GM20000 (cell line): ENCODE results near the gene AMACR.

Experiments
- DNase-seq: peaks from one replicate; pipeline ENCODE4 v3.0.0; 2012; ENCODE audit warnings: low spot score
- CTCF ChIP-seq: IDR thresholded peaks from 2 replicates; pipeline ENCODE4 v1.5.1; 2012; ENCODE audit warnings: mild to moderate bottlenecking, control low read depth; ENCODE audit errors: extremely low read depth, missing control alignments

AMACR gene

GRCh38 chr5:34041247-34041972, 33.6 kb upstream of the AMACR start:
- no peak for TF ChIP-seq CTCF
- no peak for DNase-seq

GRCh38 chr5:34040472-34040871, 32.6 kb upstream of the AMACR start:
- TF ChIP-seq CTCF: no peak
- no peak for DNase-seq

GRCh38 chr5:34039398-34040157, 31.7 kb upstream of the AMACR start:
- TF ChIP-seq CTCF: no peak
- no peak for DNase-seq

GRCh38 chr5:34038838-34039237, 31.0 kb upstream of the AMACR start:
- DNase-seq: no peak

GRCh38 chr5:34038390-34038789, 30.5 kb upstream of the AMACR start:
- no peak for TF ChIP-seq CTCF
- DNase-seq: no peak

More at GRCh38 chr5:34038838-34039237, 31.0 kb upstream of the AMACR start:
- TF ChIP-seq CTCF: no peak

DNA sequence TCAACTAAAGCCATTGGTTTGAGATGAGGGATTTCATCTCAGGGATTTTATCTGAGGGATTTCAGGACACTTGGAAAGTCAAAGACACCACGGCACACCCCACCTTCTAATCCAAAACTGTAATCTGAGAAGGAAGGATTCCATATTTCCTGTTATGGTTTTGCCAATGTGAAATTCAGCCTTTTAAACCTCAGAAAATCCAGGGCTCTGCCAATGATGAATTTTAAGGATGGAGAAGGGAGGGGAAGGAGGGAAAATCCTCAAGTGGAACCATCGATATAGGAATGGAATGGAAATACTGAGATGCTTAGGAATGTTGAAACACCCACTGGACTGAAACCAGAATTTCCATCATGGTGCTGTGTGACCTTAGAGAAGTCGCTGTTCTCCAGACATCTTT, 29.9 kb upstream of the AMACR start:
- DNase-seq: no peak

More for the DNA sequence above, 29.9 kb upstream of the AMACR start:
- no peak for TF ChIP-seq CTCF
